Stimulated activated CD8-positive, alpha-beta memory T cell treated with anti-CD3 and anti-CD28 coated beads, Interleukin-4, amount 100 ng/mL, for 1 hour (primary cell): Measurements from ENCODE around the gene COLEC12.

ENCODE experiments used
- DNase-seq, 2 donors: peaks; one replicate each; pipeline ENCODE4 v3.0.0-alpha.2; 2020; ENCODE audit warnings: low read depth in 2 of 2, low spot score in 1 of 2

Gene COLEC12

GRCh38 chr18:363301-364085, 137.0 kb downstream of the COLEC12 start:
- no peak for DNase-seq

- DNase-seq, result no peak
Observed at GRCh38 chr18:362311-363290, 137.9 kb downstream of the COLEC12 start.

DNA sequence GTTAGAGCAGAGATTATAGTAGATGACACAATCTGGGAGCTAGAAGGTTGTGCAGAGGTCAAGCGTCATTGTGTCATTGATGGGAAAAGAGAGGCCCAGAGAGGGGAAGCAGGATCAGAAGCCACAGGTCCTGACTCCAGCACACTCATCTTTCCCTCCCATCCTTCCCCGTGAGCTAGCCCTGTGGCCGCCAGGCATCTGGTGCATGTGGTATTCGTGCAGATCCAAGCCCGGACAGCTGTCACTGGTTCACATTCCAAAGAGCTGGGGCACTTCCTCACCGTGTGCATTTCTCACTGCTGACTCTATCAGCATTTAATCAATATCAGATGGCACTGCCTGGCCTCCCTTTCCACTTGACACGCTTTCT, 138.6 kb downstream of the COLEC12 start:
- DNase-seq, result no peak

DNA sequence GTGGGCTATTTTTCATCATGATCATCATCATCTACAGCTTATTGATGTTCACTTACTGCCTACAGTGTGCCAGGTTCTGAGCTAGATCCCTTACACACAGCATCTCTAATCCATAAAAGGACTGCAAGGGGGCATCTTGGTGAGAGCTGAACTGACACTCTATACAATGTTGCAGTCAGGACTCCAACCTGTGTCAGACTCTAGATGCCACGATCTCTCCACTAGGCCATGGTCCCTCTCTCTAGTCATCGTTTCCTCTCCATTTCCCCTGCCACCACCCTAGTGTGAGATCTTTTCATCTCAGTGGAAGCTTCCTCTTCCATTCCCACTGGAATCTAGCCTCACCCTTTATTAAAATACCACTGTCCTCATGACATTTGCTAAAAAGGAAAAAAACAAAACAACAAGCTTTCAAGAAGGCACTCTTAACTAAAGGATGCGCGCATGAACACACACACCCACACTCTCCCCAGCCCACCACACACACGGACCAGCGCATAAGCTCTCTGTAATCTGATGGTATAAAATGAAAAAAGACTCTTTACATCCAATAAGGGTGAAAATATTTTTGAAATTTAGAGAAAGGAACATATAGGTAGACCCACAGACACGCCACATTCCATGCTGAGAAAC, 139.3 kb downstream of the COLEC12 start:
- DNase-seq, result no peak

GRCh38 chr18:360676-361075, 139.8 kb downstream of the COLEC12 start:
- no peak for DNase-seq

GRCh38 chr18:356778-357177, 143.7 kb downstream of the COLEC12 start:
- no peak for DNase-seq

DNA sequence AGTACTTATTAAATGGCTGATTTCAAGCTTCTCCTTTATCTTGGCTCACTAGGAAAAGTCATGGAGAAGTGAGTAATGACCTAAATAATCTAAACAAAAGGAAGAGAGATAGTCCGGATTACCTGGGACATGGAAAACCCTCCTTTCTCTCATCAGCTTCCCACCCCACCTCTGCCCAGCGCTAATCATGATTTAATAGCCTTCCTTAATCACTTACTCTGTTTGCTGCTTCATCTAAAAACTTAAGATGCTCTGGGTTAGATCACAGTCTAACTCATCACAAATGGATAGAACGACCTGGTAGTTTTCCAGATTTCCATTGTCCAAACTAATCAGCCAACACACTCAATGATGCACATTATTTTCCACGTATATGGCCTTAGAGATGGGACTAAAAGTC, 144.8 kb downstream of the COLEC12 start:
- DNase-seq, result no peak

DNA sequence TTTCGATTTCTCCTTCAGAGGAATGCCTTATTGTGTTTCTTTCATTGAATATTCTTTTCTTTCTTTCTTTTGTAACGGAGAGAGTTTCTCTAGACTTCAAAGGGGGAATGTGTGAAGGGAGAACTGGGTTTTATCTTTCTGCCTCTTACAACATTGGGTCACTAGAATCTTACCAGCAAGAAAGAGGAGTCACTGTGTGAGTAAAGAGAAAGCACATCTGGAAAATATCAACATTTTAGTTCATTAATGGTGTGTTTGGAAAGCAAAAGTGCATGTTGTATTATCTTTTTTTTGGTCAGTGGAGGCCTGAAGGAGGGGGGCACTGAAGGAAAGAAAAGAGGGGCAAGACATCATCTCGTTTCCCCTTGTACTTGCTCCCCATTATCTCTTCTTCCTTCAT, 146.0 kb downstream of the COLEC12 start:
- DNase-seq, result no peak

DNA sequence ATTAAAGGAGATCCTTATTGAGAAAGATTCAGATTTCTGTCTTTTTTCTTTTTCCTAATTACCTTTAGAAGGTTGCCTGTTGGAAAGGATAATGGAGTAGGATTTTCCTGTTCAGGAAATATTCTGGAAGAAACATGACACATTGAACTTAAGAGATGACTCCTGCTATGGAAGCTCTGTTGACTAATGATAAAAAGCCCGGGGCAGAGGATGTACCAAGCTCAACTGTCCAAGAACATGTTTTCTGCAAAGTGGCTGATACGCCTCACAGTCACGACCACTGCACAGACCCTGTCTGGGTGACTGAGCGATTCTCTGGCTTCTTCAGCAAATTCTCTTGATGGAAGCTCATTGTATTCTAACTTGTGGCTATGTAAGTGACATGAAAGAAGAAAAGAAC, 146.5 kb downstream of the COLEC12 start:
- no peak for DNase-seq

GRCh38 chr18:352438-352837, 148.1 kb downstream of the COLEC12 start:
- DNase-seq, result no peak

- no peak for DNase-seq
Observed at GRCh38 chr18:350953-351572, 149.4 kb downstream of the COLEC12 start.

GRCh38 chr18:346600-346999, 153.9 kb downstream of the COLEC12 start:
- no peak for DNase-seq

DNA sequence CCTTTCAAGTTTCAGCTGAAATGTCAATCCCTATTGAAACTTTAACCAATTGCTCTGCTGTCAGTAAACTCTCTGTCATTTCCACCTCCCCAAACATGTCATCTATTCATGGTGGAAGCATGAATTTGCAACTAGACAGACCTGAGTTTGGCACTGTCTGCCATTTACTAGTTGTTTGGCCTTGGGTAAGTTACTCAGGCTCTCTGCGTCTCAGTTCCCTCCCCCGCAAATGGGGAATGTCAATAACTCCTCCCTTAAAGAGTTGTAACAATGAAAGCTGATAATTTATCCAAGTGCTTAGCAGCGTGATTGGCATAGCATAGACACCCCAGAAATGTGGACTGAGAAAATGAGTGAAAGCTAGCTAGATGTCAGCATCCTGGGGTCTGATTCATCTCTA, 159.4 kb downstream of the COLEC12 start:
- no peak for DNase-seq

GRCh38 chr18:340044-340443, 160.5 kb downstream of the COLEC12 start:
- no peak for DNase-seq

- no peak for DNase-seq
Observed at GRCh38 chr18:339200-339599, 161.3 kb downstream of the COLEC12 start.

DNA sequence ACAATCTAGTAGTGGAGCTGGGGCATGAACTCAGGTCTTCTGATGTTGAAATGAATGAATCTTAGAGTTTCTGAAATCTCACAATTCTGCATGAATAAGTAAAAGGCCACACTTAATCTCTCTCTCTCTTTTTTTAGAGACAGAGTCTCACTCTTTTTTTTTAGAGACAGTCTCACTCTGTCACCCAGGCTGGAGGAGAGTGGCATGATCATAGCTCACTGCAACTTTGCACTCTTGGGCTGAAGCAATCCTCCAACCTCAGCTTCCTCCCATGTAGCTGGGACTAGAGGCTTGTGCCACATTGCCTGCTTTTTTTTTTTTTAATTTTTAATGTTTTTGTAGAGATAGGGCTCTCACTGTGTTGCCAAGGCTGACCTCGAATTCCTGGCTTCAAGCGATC, 163.8 kb downstream of the COLEC12 start:
- no peak for DNase-seq

- no peak for DNase-seq
Observed at GRCh38 chr18:335733-336132, 164.8 kb downstream of the COLEC12 start.

DNA sequence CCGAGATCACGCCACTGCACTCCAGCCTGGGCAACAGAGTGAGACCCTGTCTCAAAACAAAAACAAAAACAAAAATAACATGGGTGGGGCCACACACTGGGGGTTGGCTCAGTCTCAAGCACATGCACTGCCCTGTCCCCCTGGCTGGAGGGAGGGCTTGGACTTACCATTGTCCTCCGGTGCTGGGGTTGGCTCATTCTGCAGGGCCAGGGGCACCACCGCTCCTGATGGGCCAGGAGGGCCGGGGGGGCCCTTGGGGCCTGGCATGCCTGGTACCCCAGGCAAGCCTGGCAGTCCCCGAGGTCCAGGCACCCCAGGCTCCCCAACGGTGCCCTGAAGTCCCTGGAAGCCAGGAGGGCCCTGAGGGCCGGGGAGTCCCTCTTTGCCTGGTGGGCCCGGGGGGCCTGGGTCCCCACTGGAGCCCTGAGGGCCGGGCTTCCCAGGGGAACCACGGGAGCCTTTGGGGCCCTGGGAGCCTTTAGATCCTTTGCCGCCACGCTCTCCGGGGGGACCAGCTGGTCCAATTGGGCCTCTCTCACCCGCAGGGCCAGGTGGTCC, 165.8 kb downstream of the COLEC12 start:
- DNase-seq, result no peak

DNA sequence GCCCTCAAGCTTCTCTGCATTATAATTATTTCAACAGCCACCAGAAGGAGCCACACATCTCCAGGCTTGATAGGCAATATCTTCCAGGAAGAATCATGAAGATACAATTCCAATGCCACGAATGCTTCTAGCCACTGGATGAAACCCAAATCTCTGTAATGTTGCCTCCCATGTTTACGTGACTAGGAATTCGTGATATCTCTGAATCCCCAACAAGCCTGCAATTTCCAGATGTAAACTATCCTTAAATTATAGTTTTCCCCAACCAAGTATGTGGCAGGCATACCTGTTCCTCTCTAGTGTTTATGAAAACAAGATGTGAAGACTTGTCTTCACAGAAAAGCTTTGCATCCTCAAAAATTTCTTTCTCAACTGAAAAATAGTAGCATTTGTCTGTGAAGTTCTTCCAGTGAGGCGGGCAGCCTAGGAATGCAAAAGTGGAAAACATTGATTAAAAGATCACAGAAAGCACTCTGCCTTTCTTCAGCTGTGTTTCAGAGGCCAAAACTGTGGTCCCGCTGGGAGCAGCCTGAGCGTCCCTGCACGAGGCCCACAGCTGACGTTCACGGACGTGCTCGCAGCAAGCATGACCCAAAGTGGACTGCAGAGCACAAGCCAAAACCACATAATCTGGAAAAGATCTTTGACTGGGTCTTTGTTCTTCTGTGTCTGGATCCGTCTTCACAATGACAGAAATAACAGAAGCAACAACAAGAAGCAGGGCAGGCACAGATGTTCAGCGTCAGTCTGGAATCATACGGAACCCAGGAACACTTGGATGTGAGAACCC, 167.6 kb downstream of the COLEC12 start:
- DNase-seq, result no peak

- no peak for DNase-seq
Observed at GRCh38 chr18:332007-332406, 168.5 kb downstream of the COLEC12 start.
